Measurements from ENCODE around the gene PIK3CG.

Gene PIK3CG

GRCh38 chr7:106858618-106859532 lies 6.2 kb upstream of the PIK3CG start:
- no peak for DNase-seq (ENCODE audit: low spot score)

GRCh38 chr7:106862317-106863089 lies 2.6 kb upstream of the PIK3CG start:
- no peak for DNase-seq (ENCODE audit: low spot score)

DNA sequence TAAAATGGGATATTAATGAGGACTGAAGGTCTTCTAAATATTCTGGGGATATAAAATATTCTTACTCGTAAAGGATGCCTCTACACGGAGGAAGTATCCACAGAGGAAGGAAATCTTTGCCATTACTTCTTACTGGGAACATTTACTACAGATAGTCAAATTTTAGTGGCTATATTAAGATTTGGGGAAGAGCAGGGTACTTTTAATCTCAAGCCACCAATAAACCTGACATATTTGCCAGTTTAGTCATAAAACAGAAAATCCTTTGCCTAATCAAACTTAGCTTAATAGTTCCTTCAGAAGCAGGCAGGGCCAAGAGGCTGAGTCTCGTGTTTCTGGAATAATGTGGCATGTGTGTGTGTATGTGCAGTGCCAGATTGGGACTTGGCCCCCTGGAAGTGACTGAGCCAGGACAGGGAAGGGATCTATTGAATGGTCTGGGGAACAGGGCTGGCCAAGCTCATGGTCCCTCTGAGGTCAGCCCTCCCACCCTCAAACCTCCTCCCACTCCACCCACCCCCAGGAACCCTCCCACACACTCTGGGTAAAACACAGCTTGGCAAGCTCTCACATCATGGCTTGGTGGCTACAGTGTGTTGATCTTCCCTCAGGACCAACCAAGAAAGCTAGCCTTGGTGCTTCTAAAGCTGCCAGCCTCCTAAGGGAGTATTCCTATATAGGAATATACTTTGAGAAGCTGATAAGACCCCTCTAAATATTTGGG lies 1.6 kb upstream of the PIK3CG start:
- no peak for DNase-seq (ENCODE audit: low spot score)

DNA sequence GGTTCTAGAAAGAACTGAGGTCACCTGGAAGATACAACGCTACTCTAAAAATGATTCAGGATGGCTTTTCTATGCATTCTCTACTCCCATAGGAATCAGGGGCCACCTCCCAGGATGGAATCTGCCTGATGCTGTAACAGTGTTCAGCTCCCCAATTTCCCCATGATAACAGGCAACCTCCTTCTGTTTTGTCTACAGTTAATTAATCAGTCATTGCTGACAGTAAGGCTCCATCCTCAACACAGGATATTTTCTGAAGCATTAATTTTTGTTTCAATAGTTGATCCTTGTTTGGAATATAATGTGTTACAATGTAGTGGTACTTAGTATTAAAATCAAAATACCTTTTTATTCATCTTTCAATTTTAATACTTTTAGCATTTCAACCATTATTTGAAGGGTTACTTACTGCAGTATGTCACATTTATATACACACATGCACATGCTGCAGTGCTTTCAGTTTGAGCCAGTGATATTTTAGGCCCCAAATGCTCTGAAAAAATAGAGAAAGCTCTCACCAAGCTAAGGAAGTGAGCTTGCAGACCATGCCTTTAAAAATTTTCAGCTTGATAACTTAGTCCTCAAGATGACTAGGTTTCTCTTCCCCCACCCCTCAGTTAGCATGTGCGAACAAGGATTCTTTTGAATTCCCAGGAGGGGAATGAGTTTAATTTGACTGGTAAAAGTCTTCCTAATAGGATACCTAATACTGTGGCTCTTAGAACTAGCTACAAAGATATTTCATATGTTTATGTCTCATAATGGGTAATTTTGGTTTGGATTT lies 592 bp upstream of the PIK3CG start:
- no peak for DNase-seq (ENCODE audit: low spot score)

GRCh38 chr7:106866298-106867281 lies 1.5 kb downstream of the PIK3CG start:
- no peak for DNase-seq (ENCODE audit: low spot score)

DNA sequence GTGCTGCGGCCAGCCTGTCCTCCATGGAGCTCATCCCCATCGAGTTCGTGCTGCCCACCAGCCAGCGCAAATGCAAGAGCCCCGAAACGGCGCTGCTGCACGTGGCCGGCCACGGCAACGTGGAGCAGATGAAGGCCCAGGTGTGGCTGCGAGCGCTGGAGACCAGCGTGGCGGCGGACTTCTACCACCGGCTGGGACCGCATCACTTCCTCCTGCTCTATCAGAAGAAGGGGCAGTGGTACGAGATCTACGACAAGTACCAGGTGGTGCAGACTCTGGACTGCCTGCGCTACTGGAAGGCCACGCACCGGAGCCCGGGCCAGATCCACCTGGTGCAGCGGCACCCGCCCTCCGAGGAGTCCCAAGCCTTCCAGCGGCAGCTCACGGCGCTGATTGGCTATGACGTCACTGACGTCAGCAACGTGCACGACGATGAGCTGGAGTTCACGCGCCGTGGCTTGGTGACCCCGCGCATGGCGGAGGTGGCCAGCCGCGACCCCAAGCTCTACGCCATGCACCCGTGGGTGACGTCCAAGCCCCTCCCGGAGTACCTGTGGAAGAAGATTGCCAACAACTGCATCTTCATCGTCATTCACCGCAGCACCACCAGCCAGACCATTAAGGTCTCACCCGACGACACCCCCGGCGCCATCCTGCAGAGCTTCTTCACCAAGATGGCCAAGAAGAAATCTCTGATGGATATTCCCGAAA lies 2.7 kb downstream of the PIK3CG start:
- no peak for DNase-seq (ENCODE audit: low spot score)

DNA sequence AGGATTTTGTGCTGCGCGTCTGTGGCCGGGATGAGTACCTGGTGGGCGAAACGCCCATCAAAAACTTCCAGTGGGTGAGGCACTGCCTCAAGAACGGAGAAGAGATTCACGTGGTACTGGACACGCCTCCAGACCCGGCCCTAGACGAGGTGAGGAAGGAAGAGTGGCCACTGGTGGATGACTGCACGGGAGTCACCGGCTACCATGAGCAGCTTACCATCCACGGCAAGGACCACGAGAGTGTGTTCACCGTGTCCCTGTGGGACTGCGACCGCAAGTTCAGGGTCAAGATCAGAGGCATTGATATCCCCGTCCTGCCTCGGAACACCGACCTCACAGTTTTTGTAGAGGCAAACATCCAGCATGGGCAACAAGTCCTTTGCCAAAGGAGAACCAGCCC lies 3.3 kb downstream of the PIK3CG start:
- no peak for DNase-seq (ENCODE audit: low spot score)

DNA sequence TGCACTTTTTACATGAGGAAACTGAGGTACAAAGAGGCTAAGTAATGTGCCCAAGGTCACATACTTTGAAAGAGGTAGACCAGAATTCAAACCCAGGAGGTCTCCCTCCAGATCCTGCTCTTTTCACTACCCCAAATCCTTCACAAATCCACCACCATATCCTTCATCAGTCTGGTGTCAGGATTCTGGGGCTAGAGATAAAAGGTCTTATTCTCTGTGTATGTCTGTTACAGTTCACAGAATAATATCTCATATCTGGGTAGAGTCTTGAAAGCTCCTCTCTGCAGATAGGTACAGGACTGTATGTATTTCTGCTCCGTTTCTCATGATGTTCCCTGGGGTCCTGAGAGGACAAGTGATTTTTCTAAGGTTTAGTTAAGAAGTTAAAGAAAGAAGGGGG lies 4.9 kb downstream of the PIK3CG start:
- DNase-seq (ENCODE audit: low spot score) = no peak

DNA sequence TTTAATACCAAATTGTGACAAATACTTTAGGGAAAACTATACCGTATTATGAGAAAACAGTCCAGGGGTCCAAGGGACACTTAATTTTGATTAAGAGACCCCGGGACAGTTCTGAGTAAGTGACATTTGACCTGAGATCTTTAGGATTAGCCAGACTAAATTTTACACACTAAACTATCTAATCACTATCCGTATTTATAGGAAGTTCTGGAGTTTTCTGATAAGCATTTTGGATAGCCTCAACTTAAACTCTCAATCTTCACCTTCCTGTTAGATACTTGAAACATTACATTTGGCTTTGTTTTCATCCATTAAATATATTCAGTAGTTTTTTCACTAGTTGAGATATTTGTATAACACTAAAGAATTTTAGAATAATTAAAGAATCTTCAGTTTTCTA lies 5.4 kb downstream of the PIK3CG start:
- DNase-seq (ENCODE audit: low spot score) = no peak

GRCh38 chr7:106870983-106871410 lies 5.9 kb downstream of the PIK3CG start:
- DNase-seq (ENCODE audit: low spot score) = no peak

- DNase-seq (ENCODE audit: low spot score) = no peak
These were observed 6.9 kb downstream of the PIK3CG start for GRCh38 chr7:106871793-106872571.

GRCh38 chr7:106872763-106873162 lies 7.7 kb downstream of the PIK3CG start:
- no peak for DNase-seq (ENCODE audit: low spot score)

GRCh38 chr7:106874076-106874475 lies 9.0 kb downstream of the PIK3CG start:
- no peak for DNase-seq (ENCODE audit: low spot score)

DNA sequence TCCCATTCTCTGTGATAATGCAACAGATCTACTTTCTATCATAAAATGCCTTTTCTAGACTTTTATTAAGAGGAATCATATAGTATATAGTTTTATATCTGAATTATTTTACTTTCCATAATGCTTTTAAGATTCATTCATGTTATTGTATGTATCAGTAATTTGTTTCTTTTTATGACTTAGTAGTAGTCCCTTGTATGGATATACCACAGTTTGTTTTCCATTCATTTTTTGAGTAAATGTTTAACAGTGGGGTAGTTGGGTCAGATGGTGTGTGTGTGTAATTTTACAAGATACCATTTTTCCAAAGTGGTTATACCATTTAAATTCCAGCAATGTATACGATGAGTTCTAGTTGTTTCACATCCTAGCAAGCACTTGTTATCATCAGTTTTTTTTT lies 10.4 kb downstream of the PIK3CG start:
- DNase-seq (ENCODE audit: low spot score) = no peak

DNA sequence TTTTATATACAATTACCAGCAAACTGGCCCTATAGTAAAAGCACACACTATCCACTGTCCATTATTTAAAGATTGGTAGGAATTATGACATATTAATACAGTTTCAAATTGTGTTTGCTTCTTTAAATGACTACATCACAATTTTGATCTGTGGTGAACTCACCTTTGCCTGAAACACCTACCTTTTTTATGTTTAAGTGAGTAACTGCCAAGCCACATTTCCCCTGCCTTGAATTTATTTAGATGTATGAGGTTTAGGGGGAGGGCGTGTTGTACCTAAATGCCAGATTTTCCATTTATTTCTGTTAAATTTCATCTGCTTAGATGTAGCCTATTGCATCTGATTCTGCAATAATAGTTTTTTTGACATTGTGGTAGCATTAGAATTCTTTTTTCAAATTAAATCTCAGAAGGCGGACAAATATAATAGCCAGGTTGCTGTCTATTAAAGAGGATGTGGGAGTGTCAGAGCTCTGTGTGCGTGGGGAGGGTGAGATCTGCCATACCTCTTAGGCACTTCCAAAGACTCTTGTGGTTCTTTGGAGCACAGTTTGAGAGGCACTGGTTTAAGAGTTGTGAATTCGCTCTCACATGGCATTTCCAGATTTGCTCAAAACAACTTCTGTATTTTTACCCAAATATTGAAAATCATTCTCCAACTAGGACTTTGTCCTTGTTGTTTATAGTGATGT lies 13.8 kb downstream of the PIK3CG start:
- DNase-seq (ENCODE audit: low spot score) = no peak

DNA sequence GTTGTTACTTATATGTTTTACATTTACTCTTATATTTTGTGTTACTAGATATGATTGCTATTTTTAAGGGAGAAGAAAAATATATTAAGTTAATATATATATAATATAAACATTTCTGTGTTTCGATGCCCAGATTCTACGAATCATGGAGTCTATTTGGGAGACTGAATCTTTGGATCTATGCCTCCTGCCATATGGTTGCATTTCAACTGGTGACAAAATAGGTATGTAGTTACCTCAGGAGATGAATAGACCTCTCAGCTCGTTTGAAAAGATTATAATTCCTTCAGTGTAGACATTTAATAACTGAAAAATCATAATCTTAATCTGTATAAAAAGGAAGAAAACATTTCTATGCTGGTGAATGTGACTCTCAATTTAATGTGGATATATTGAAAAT lies 16.9 kb downstream of the PIK3CG start:
- no peak for DNase-seq (ENCODE audit: low spot score)

GRCh38 chr7:106883456-106884026 lies 18.5 kb downstream of the PIK3CG start:
- no peak for DNase-seq (ENCODE audit: low spot score)

DNA sequence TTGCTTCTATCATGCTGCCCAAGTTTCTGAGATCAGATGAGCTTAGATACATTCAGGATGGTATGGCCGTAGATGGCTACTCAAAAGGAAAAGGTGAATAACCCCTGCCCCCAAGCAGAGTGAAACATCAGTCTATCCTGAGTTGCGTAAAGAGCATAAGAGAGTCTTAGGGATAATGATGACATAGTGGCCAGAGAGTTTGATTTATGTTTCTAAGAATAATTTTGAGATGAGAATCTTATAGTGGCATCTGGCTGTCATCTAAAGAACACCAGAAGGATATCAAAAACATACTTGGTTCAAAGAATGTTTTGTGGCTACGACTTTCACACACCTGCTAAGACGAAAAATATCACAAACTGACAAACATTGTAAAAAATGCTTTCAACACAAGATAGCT lies 20.6 kb downstream of the PIK3CG start:
- DNase-seq (ENCODE audit: low spot score) = no peak
